Measurements from ENCODE around the gene SF3A1.
"Not testable (repeated sequence)": the region's sequence is repeated elsewhere in the genome, so short reads cannot be mapped to it uniquely, and the experiment has no call there.

SF3A1 gene, protein sequence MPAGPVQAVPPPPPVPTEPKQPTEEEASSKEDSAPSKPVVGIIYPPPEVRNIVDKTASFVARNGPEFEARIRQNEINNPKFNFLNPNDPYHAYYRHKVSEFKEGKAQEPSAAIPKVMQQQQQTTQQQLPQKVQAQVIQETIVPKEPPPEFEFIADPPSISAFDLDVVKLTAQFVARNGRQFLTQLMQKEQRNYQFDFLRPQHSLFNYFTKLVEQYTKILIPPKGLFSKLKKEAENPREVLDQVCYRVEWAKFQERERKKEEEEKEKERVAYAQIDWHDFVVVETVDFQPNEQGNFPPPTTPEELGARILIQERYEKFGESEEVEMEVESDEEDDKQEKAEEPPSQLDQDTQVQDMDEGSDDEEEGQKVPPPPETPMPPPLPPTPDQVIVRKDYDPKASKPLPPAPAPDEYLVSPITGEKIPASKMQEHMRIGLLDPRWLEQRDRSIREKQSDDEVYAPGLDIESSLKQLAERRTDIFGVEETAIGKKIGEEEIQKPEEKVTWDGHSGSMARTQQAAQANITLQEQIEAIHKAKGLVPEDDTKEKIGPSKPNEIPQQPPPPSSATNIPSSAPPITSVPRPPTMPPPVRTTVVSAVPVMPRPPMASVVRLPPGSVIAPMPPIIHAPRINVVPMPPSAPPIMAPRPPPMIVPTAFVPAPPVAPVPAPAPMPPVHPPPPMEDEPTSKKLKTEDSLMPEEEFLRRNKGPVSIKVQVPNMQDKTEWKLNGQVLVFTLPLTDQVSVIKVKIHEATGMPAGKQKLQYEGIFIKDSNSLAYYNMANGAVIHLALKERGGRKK

GRCh38 chr22:30356449-30357235 is at the start of gene SF3A1, which contains the start of gene CCDC157:
SF3A1 (minus strand) TSS chr22:30356894; CDS start chr22:30356792, 102 bp downstream.
CCDC157 (plus strand) TSS chr22:30357007; CDS start chr22:30366001, 8,994 bp downstream.
- no peak for DNase-seq

DNA sequence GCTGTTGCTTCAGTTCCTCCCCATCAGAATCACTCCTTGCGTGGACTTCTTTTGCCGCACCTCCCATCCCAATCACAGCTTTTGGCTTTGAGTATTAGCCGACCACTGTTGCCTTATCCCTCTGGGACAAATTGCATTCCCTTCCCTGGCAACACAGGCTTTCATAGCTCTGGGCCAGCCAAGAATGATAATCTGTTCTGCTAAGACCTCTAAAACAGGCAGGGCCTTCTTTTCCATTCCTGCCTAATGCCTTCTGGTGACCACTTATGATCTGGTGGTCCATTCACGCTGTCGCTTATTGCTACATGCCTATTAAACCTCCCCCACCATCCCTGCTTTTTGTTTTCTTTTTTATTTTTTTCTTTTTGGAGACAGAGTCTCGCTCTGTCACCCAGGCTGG is 49.7 kb upstream of the SF3A1 start:
- DNase-seq, result no peak

GRCh38 chr22:30405731-30406130 is 49.0 kb upstream of the SF3A1 start:
- no peak for DNase-seq

- no peak for DNase-seq
Measured at GRCh38 chr22:30404307-30404706, 47.6 kb upstream of the SF3A1 start.

DNA sequence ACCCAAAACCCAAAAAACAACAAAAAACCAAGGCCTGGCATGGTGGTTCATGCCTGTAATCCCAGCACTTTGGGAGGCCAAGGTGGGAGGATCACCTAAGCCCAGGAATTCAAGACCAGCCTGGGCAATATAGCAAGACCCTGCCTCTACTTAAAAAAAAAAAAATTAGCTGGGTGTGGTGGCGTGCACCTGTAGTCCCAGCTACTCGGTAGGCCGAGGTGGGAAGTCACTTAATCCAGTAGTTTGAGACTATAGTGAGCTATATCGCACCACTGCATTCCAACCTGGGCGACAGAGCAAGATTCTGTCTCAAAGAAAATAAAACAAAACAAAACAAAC is 46.0 kb upstream of the SF3A1 start:
- not testable (repeated sequence) for DNase-seq

DNA sequence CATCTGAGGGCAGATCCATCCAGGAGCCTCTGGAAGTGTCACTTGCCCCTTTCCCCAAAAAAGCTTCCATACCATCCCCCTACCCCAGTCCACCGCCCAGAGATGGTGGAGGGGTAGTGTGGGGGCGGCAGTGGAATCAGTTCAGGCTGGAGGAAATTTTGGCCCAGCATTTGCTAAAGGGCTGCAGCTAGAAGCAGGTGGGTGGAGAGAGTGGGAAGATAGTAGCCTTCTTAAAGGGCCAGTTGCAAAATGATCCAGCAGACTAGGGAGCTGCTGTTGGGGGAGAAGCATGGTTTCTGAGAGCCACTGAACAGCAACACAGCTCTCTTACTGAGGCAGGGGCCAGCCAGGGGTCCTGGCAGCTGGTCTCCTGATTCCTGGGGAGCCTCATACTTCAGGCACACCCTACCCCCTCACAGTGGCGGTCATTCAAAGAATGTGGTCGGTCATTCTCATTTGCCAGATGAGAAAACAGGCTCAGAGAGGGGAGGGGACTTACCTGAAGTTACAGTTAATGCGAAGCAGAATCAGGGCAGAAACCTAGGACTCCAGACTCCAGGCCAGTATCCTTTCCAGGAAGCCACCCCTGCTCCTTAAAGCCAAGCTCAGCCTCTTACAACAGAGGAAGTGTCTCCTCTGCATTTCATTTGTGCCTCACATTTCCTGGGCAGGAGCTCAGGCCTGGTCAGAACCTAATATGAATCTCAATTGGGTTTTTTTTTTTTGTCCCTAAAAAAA is 45.5 kb upstream of the SF3A1 start:
- no peak for DNase-seq

DNA sequence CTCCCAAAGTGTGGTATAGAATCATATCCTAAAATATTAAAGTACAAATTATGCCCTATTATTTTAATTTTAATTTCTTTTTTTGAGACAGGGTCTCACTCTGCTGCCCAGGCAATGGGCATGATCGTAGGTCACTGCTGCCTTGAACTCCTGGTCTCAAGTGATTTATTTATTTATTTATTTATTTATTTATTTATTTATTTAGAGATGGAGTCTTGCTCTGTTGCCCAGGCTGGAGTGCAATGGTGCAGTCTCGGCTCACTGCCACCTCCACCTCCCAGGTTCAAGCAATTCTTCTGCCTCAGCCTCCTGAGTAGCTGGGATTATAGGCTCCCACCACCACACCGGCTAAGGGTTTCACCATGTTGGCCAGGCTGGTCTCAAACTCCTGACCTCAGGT is 44.3 kb upstream of the SF3A1 start:
- DNase-seq, result not testable (repeated sequence)

GRCh38 chr22:30400159-30400558 is 43.5 kb upstream of the SF3A1 start:
- no peak for DNase-seq

DNA sequence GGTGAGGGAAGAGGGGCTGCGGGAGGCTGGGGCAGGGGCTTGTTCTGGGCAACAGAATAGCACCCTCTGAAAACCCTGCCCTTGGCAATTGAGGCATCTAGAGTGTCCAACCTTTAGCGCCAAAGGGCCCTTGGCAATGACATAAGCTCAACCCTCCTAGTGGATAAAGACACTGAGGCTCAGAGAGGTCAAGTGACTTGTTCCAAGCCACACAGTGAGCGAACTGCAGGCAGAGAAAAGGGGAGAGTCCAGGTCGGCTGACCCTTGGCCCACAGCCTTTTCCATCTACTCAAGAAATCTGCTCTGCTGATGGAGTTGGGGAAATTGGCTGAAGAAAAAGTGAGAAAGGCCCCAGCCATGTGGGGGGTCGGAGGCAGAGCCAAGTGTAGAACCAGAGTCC is 43.0 kb upstream of the SF3A1 start:
- DNase-seq, result no peak

- DNase-seq, result no peak
Measured at GRCh38 chr22:30398685-30399680, 42.3 kb upstream of the SF3A1 start.

- DNase-seq, result no peak
Measured at GRCh38 chr22:30397656-30398635, 41.3 kb upstream of the SF3A1 start.

DNA sequence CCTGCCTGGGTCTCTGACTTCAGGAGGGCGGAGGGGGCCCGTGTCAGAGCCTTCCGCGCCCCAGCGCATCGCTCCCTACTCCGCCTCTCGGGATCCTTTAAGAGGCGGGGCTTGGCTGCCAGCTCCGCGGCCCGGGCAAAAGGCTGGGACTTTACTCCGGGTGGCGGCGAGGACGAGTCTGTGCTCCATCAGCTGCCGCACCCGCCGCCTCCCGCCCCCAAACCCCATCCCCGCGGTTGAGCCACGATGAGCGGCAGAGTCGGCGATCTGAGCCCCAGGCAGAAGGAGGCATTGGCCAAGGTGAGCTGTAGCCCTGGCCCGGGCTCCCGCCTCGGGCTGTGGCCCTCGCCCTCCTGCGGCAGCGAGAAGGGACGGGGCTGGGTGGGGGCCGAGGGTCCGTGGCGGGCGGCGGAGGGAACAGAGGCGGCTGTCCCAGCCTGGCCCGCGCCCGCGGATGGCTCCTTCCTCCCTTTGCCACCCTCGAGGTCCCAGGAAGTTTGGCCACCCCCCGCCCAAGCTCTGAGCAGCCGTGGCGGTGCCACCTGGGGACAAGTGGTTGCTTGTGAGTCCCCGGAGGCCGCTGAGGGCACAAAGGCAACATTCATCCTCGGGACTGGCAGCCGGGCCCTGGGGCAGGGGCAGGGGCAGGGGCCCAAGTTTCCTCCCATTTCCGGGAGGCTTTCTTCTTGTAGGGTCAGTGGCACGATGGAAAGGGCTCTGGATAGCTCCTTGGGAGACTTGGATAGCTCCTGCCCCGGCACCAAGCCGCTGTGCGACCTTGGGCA is 40.4 kb upstream of the SF3A1 start, which contains the start of gene SEC14L2:
TSS of gene SEC14L2 (plus strand) at position 148 of the 785 bp plus-strand sequence. CDS start at position 247, 99 bp downstream.
- DNase-seq, result no peak

- no peak for DNase-seq
Measured at GRCh38 chr22:30393885-30394284, 37.2 kb upstream of the SF3A1 start.

DNA sequence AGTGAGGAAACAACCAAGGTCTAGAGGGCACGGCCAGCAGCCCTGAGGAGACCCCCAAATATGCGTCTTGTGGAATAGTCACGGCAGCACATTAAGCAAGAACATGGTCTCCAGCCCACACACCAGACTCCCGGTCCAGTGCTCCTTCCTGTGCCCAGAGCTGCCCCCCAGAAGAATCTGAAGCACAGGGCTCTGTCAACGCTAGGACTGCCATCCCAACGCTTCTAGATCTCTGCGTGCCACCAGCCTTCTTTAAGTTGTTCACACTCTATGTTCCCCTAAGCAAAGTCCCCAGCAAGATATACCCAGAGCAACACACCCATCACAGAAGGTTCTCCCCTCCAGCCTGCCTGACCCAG is 36.6 kb upstream of the SF3A1 start:
- no peak for DNase-seq

GRCh38 chr22:30392661-30393321 is 36.1 kb upstream of the SF3A1 start:
- no peak for DNase-seq

DNA sequence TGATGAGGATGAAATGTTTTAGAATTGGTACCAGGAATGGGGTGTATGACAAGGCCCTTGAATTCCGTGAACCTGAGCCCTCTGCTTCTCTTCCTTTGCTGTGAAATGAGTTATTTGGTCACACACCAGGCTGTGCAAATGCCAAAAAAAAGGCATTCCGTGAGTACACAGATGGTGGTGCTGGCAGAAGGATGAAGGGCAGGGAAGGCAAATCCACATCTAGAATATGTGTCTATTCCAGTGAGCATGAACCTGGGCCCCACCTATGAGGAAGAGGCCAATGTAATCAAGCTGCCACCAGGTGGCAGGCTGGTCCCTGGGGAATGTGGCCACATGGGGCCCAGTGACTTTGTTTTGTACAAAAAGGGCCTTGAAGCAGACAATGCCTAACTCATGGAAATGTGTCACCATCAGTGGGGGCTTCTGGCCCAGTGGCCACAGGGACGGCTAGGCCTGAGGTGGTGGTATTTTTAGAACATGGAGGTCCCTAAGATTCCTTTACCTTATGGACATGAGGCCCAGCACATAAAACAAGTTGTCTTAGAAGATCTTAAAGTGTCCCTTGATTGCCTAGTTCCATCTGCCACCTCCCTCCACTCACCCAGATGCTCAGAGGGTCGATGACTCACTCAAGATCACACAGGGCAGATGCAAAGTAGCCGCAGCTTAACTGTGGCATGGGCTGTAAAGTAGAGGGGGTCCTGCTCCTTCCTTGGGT is 34.4 kb upstream of the SF3A1 start:
- DNase-seq, result no peak

DNA sequence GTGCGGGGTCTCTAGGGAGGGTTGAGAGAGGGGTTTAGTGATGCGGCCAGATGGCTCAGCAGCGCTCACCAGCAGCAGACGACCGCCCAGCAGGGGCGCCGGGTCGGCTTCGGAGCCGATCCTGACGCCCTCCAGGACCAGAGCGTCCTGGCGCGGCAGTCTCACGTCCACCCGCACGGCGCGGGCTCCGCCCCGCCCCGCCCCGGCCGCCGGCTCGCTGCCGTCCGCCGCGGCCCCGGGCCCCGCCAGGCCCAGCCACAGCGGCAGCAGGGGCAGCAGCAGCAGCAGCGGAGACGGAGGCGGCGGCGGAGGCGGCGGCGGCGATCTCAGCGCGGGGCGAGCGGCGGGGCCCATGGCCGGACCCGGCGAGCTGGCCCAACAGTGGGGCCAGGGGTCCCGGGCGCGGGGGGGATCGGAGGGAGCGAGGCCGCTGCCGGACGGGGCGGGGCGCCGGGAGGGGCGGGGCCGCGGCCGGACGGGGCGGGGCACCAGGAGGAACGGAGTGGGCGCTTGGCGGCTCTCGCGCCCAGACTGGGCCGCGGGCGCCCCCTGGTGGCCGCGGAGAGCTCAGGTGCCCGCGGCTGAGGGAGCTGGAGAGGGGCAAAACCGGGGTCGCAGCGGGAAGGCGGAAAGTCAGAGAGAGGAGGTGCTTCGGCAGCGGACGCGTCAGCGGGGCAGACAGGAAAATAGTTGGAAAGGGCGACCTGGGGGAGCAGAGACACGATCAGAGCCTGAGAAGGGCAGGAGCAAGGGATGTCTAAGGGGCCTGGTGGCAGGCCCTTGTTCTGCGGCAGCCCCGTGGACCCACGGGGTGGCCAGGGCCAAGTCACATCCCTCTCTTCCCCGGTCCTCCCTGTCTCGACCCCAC is 30.5 kb upstream of the SF3A1 start, which contains the start of gene RNF215:
TSS of gene RNF215 (minus strand) at position 452 of the 868 bp plus-strand sequence. CDS start at position 354, 98 bp downstream.
- no peak for DNase-seq
